ENCODE measurements around the gene MOCS2. TPM values are rescaled to one million over a fixed set of nuclear protein-coding genes. Genes with fewer than 3 reads are reported as not detected.

MOCS2 gene
- total RNA-seq, 2 experiments from 2014 or later = 12.1 to 23.2 TPM

GRCh38 chr5:53052499-53052898 lies 57.1 kb downstream of the MOCS2 start:
- CTCF ChIA-PET (ENCODE audit: unreplicated experiment) = no interaction called here
- H3K9me2 ChIP-seq (ENCODE audit: insufficient read depth, low read length) = no peaks in the 10 kb centered on the region
- no peak for DNase-seq (ENCODE audit: low spot score)

GRCh38 chr5:53048248-53048647 lies 61.3 kb downstream of the MOCS2 start:
- Histone ChIP-seq H3K79me2 (ENCODE audit: insufficient read depth, low read depth, low read length) (no peaks in the 10 kb centered on the region), H3K27ac (ENCODE audit: low read depth, low read length, poor library complexity, severe bottlenecking) (no peak overlapping the region), H3K4me2 (ENCODE audit: low read length) (no peak overlapping the region), H3K9me3 (ENCODE audit: low read length) (no peaks in the 10 kb centered on the region), H3K9me2 (ENCODE audit: insufficient read depth, low read length) (no peaks in the 10 kb centered on the region), H3K4me1 (ENCODE audit: insufficient read depth, low read length, poor library complexity, severe bottlenecking) (no peaks in the 10 kb centered on the region), H3K36me3 (ENCODE audit: insufficient read depth, low read length) (no peaks in the 10 kb centered on the region), H4K20me1 (ENCODE audit: insufficient read depth, low read length) (no peaks in the 10 kb centered on the region), H2AFZ (ENCODE audit: low read length) (no peak overlapping the region), H3K4me3 (ENCODE audit: low read depth, low read length, poor library complexity, severe bottlenecking) (no peak overlapping the region)
- ChIA-PET CTCF (ENCODE audit: unreplicated experiment) (no interaction called here), POLR2A (interaction anchor here (0.6 to 0.7 kb wide), 2 partner anchors 84 to 566 kb away, joined by 4 read pairs; no protein-coding TSS in a partner anchor)
- DNase-seq (ENCODE audit: low spot score) = no peak
- intact Hi-C loops (cut with micrococcal nuclease; ENCODE audit: unreplicated experiment) = no loop called here
- BruUV-seq (replicated peaks) = no TSS peak
- no peak for TF ChIP-seq CTCF (conservative IDR thresholded peaks at IDR 0.05; ENCODE audit: low read length)
- no peak for TF ChIP-seq EZH2phosphoT487 (IDR thresholded peaks at IDR 0.05; ENCODE audit: borderline replicate concordance, low read depth, low read length)

More at GRCh38 chr5:53052499-53052898, 57.1 kb downstream of the MOCS2 start:
- Histone ChIP-seq H3K36me3 (ENCODE audit: insufficient read depth, low read length) (no peaks in the 10 kb centered on the region), H3K27ac (ENCODE audit: low read depth, low read length, poor library complexity, severe bottlenecking) (no peak overlapping the region), H3K4me2 (ENCODE audit: low read length) (no peak overlapping the region), H3K79me2 (ENCODE audit: insufficient read depth, low read depth, low read length) (no peaks in the 10 kb centered on the region), H3K4me3 (ENCODE audit: low read depth, low read length, poor library complexity, severe bottlenecking) (no peak overlapping the region), H2AFZ (ENCODE audit: low read length) (no peak overlapping the region), H4K20me1 (ENCODE audit: insufficient read depth, low read length) (no peaks in the 10 kb centered on the region), H3K4me1 (ENCODE audit: insufficient read depth, low read length, poor library complexity, severe bottlenecking) (no peaks in the 10 kb centered on the region), H3K9me3 (ENCODE audit: low read length) (no peaks in the 10 kb centered on the region)
- BruUV-seq (replicated peaks) = no TSS peak
- intact Hi-C loops (cut with micrococcal nuclease; ENCODE audit: unreplicated experiment) = no loop called here
- TF ChIP-seq EZH2phosphoT487 (IDR thresholded peaks at IDR 0.05; ENCODE audit: borderline replicate concordance, low read depth, low read length) (no peak), CTCF (conservative IDR thresholded peaks at IDR 0.05; ENCODE audit: low read length) (no peak)
- POLR2A ChIA-PET = no interaction called here

Other genes with a start within 250 kb of the MOCS2 start
- not detected in 2 replicates for gene ITGA2, start 120.4 kb downstream of the MOCS2 start, total RNA-seq (2014; rRNA removed; shearing (Covaris generic))
- gene ITGA2, start 120.4 kb downstream of the MOCS2 start, total RNA-seq (2022) = 0.09 TPM in 1 of 2 replicates, not detected in the other